ENCODE data around the gene FKBP5.

DNA sequence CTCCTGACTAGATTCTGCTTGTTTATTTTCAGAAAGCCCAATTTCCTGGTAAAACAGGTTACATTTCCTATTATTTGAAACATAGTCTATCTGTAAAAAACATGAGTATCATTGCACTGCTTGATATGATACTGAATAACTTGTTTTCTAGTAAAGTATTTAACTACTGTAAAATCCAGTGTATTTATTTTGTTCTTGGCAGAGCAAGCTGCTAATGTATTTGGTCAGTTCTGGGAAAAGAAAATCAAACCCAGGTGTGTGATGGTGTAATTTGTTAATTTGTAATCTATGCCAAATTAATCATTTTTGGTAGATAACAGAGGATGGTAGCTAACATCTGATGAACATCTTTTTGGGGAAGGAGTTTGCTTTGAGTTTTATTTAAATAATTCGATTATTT is 50.8 kb downstream of the FKBP5 start:
- TF ChIP-seq, protein P1, sequence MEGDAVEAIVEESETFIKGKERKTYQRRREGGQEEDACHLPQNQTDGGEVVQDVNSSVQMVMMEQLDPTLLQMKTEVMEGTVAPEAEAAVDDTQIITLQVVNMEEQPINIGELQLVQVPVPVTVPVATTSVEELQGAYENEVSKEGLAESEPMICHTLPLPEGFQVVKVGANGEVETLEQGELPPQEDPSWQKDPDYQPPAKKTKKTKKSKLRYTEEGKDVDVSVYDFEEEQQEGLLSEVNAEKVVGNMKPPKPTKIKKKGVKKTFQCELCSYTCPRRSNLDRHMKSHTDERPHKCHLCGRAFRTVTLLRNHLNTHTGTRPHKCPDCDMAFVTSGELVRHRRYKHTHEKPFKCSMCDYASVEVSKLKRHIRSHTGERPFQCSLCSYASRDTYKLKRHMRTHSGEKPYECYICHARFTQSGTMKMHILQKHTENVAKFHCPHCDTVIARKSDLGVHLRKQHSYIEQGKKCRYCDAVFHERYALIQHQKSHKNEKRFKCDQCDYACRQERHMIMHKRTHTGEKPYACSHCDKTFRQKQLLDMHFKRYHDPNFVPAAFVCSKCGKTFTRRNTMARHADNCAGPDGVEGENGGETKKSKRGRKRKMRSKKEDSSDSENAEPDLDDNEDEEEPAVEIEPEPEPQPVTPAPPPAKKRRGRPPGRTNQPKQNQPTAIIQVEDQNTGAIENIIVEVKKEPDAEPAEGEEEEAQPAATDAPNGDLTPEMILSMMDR (IDR thresholded peaks at IDR 0.05; ENCODE audit: poor library complexity): no peak
- TF ChIP-seq EZH2 (IDR thresholded peaks at IDR 0.05; ENCODE audit: borderline replicate concordance) (no peak), EZH2phosphoT487 (IDR thresholded peaks at IDR 0.05; ENCODE audit: low read depth, severe bottlenecking, unreplicated experiment) (no peak)
